CD14-positive monocyte (primary cell): ENCODE results near the gene TMEM175. TPM values are rescaled to one million over a fixed set of nuclear protein-coding genes. Genes with fewer than 3 reads are reported as not detected.

Source experiments
- DNase-seq, 3 donors: peaks; one replicate each; pipeline ENCODE4 v3.0.0-alpha.2; 2011 to 2022
- H2AFZ ChIP-seq: 2 replicates; pipeline ENCODE4 v1.6.0; 2012; ENCODE audit warnings: mild to moderate bottlenecking, low read depth, low read length, inconsistent platforms; ENCODE audit not compliant: insufficient read depth, poor library complexity, severe bottlenecking
- H3K27ac ChIP-seq, 2 donors: 1 replicate in 1 of 2; 2 replicates in 1 of 2; pipeline ENCODE4 v1.5.1; 2012 to 2013; ENCODE audit warnings: low read length in 2 of 2, control low read depth in 1 of 2, inconsistent platforms in 1 of 2, low read depth in 1 of 2, mild to moderate bottlenecking in 1 of 2
- H3K27me3 ChIP-seq, 2 donors: one replicate each; pipeline versions ENCODE4 v1.6.0 to v1.6.1; 2011 to 2013; ENCODE audit warnings: low read length in 2 of 2; ENCODE audit not compliant: control insufficient read depth in 2 of 2, insufficient read depth in 2 of 2
- H3K36me3 ChIP-seq, 2 donors: replicated peaks in 1 of 2; 1 replicate in 1 of 2; 2 replicates in 1 of 2; pipeline versions ENCODE4 v1.5.1 to v1.6.1; 2012 to 2013; ENCODE audit warnings: low read length in 2 of 2, control low read depth in 1 of 2, inconsistent platforms in 1 of 2, mild to moderate bottlenecking in 1 of 2; ENCODE audit not compliant: insufficient read depth in 2 of 2, control insufficient read depth in 1 of 2
- H3K4me1 ChIP-seq, 2 donors: 1 replicate in 1 of 2; 2 replicates in 1 of 2; pipeline versions ENCODE4 v1.5.1 to v1.6.1; 2012 to 2013; ENCODE audit warnings: low read length in 2 of 2, control low read depth in 1 of 2, inconsistent platforms in 1 of 2, mild to moderate bottlenecking in 1 of 2, moderate library complexity in 1 of 2; ENCODE audit not compliant: insufficient read depth in 2 of 2, control insufficient read depth in 1 of 2
- H3K4me2 ChIP-seq: replicated peaks from 2 replicates; pipeline ENCODE3; 2012; ENCODE audit warnings: low read length, moderate library complexity, mild to moderate bottlenecking; ENCODE audit not compliant: poor library complexity, severe bottlenecking; ENCODE audit errors: extremely low read depth
- H3K4me3 ChIP-seq, 3 experiments: fragments of 200-600 bp in 1 of 3; sonication (generic) in 1 of 3; replicated peaks in 1 of 3; 1 replicate in 2 of 3; 2 replicates in 1 of 3; pipeline ENCODE4 v1.5.1; 2011 to 2013; ENCODE audit warnings: low read length in 3 of 3, mild to moderate bottlenecking in 3 of 3, control low read depth in 2 of 3, low read depth in 2 of 3, inconsistent platforms in 1 of 3, moderate library complexity in 1 of 3
- H3K79me2 ChIP-seq: 2 replicates; pipeline ENCODE4 v1.6.0; 2012; ENCODE audit warnings: mild to moderate bottlenecking, control low read depth, inconsistent platforms, low read length, moderate library complexity; ENCODE audit not compliant: insufficient read depth
- H3K9ac ChIP-seq: 2 replicates; pipeline ENCODE4 v1.6.0; 2017; ENCODE audit warnings: low read length, mild to moderate bottlenecking; ENCODE audit not compliant: insufficient read depth, poor library complexity, severe bottlenecking
- H3K9me3 ChIP-seq, 2 donors: replicated peaks in 1 of 2; 1 replicate in 1 of 2; 2 replicates in 1 of 2; pipeline versions ENCODE4 v1.5.1 to v1.6.1; 2012 to 2013; ENCODE audit warnings: low read length in 2 of 2, control low read depth in 1 of 2; ENCODE audit not compliant: control insufficient read depth in 1 of 2, insufficient read depth in 1 of 2
- H4K20me1 ChIP-seq: 2 replicates; pipeline ENCODE4 v1.6.0; 2012; ENCODE audit warnings: mild to moderate bottlenecking, low read length, control low read depth, moderate library complexity; ENCODE audit not compliant: insufficient read depth
- H3K27ac Mint-ChIP-seq, 7 donors: one replicate each; pipeline ENCODE4 v1.8.0; 2020; ENCODE audit warnings: mild to moderate bottlenecking in 7 of 7, mixed read lengths in 7 of 7, moderate library complexity in 6 of 7, inconsistent platforms in 2 of 7
- H3K27me3 Mint-ChIP-seq, 3 donors: one replicate each; pipeline ENCODE4 v1.8.0; 2021 to 2022; ENCODE audit warnings: low read depth in 3 of 3, mild to moderate bottlenecking in 3 of 3, mixed read lengths in 3 of 3, moderate library complexity in 3 of 3, inconsistent platforms in 1 of 3
- H3K36me3 Mint-ChIP-seq, 2 donors: one replicate each; pipeline ENCODE4 v1.8.0; 2020; ENCODE audit warnings: mixed read lengths in 2 of 2, inconsistent platforms in 1 of 2, mild to moderate bottlenecking in 1 of 2
- H3K4me1 Mint-ChIP-seq: one replicate; pipeline ENCODE4 v1.8.0; 2020; ENCODE audit warnings: mild to moderate bottlenecking, mixed read lengths
- H3K4me3 Mint-ChIP-seq, 2 donors: one replicate each; pipeline ENCODE4 v1.8.0; 2020; ENCODE audit warnings: mild to moderate bottlenecking in 2 of 2, mixed read lengths in 2 of 2, moderate library complexity in 1 of 2
- H3K9me3 Mint-ChIP-seq, 7 donors: one replicate each; pipeline ENCODE4 v1.8.0; 2020 to 2022; ENCODE audit warnings: mixed read lengths in 7 of 7, mild to moderate bottlenecking in 6 of 7, moderate library complexity in 6 of 7, inconsistent platforms in 2 of 7
- CTCF ChIP-seq: fragments of 200-600 bp; IDR thresholded peaks from one replicate; pipeline ENCODE4 v1.8.0; 2022; ENCODE audit warnings: antibody characterized with exemption, mild to moderate bottlenecking
- WGBS: methylation state at CpG from one replicate; pipeline ENCODE4 v1.1.5; 2013; ENCODE audit warnings: missing lambda C conversion rate; ENCODE audit not compliant: insufficient coverage; 5-methylcytosine and 5-hydroxymethylcytosine counted together
- intact Hi-C, 2 donors: fragments of 100-400 bp; cut with micrococcal nuclease; formaldehyde crosslinking; loops; one replicate each; pipeline versions ENCODE4 v1.15.0 to v1.15.1; 2023
- polyA plus RNA-seq, 3 donors: library from polyadenylated mRNA; depleted of rRNA in 1 of 3; unstranded in 2 of 3; stranded (reverse) in 1 of 3; fragments of 300-500 nt in 2 of 3; fragments of >200 nt in 1 of 3; fragmentation: Illumina TruSeq in 2 of 3; gene quantifications; 1 replicate in 2 of 3; 2 replicates in 1 of 3; pipeline ENCODE4 v1.2.3, GENCODE V29; 2012 to 2021

TMEM175 gene
- polyA plus RNA-seq, 3 donors: 18.9 to 216 (median 20.7) TPM

GRCh38 chr4:946517-947471, 14.5 kb downstream of the TMEM175 start:
- no peak for DNase-seq
- H4K20me1 ChIP-seq: peaks cover 54% of the 10 kb centered on the region
- Mint-ChIP-seq H3K4me3 (peak overlapping the region; percentile 16 to 48), H3K27me3 (peaks cover 0 to 14% (median 2%) of the 10 kb centered on the region in 3 donors), H3K36me3 (peaks cover 24 to 33% of the 10 kb centered on the region in 2 donors), H3K4me1 (peaks cover 3% of the 10 kb centered on the region), H3K27ac (no peak overlapping the region), H3K9me3 (peaks cover 0 to 2% (median 0%) of the 10 kb centered on the region in 7 donors)
- intact Hi-C loops: no loop called here
- no peak overlapping the region for H3K4me3 ChIP-seq
- peaks cover 0 to 4% of the 10 kb centered on the region in 2 donors for H3K27me3 ChIP-seq
- WGBS: 39% methylated on average over 57 of the region's 62 CpGs
- H3K36me3 ChIP-seq: peaks cover 11 to 20% of the 10 kb centered on the region in 2 donors
- H2AFZ ChIP-seq: no peak overlapping the region
- no peak overlapping the region for H3K9ac ChIP-seq
- no peak overlapping the region for H3K27ac ChIP-seq
- no peaks in the 10 kb centered on the region for H3K4me1 ChIP-seq
- TF ChIP-seq CTCF: no peak
- no peak overlapping the region for H3K4me2 ChIP-seq
- H3K9me3 ChIP-seq: no peaks in the 10 kb centered on the region
- H3K79me2 ChIP-seq: peaks cover 18% of the 10 kb centered on the region

DNA sequence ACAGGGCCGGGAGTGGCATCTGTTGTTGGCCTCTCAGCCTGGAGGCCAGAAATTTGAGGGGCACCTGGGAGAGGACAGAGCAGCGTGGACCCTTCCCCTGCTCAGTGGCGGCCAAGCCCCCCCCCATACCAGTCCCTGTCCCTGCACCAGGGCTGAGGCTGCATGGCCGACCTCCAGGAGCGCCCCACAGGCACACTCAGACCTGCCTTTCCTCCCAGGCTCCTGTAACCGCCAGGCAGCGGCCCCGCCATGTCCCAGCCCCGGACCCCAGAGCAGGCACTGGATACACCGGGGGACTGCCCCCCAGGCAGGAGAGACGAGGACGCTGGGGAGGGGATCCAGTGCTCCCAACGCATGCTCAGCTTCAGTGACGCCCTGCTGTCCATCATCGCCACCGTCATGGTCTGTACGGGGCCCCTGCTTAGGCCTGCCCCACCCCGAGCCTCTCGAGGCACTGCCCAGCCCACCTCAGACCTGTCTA, 15.3 kb downstream of the TMEM175 start:
- Histone ChIP-seq H3K9me3 (no peaks in the 10 kb centered on the region), H4K20me1 (peaks cover 54% of the 10 kb centered on the region), H3K36me3 (peaks cover 11 to 27% of the 10 kb centered on the region in 2 donors), H3K4me1 (no peaks in the 10 kb centered on the region), H2AFZ (no peak overlapping the region), H3K79me2 (peaks cover 10% of the 10 kb centered on the region), H3K9ac (no peak overlapping the region), H3K27me3 (peaks cover 0 to 4% of the 10 kb centered on the region in 2 donors), H3K27ac (no peak overlapping the region), H3K4me3 (no peak overlapping the region), H3K4me2 (no peak overlapping the region)
- DNase-seq: no peak
- Mint-ChIP-seq H3K9me3 (peaks cover 0 to 5% (median 0%) of the 10 kb centered on the region in 7 donors), H3K27me3 (peaks cover 0 to 14% (median 2%) of the 10 kb centered on the region in 3 donors), H3K36me3 (peaks cover 31 to 40% of the 10 kb centered on the region in 2 donors), H3K27ac (no peak overlapping the region), H3K4me1 (peaks cover 3% of the 10 kb centered on the region), H3K4me3 (no peak overlapping the region)
- no peak for TF ChIP-seq CTCF
- 95% methylated on average over 18 of the region's 19 CpGs for WGBS
- intact Hi-C loops: no loop called here
